Large intestine (tissue), 3 donors: ENCODE data around the gene SLC2A5. TPM values are rescaled to one million over a fixed set of nuclear protein-coding genes. Genes with fewer than 3 reads are reported as not detected.
A peak's percentile ranks its signal among the peaks of the same experiment; 100 is the strongest.

Experiments
- DNase-seq, 2 donors: peaks; one replicate each; pipeline versions ENCODE4 v3.0.0 to v3.0.0-alpha.2; 2013
- H3K27ac ChIP-seq: one replicate; pipeline ENCODE4 v1.5.1; 2013; ENCODE audit warnings: low read length
- H3K27me3 ChIP-seq: 2 replicates; pipeline ENCODE4 v1.6.1; 2013; ENCODE audit warnings: low read length; ENCODE audit not compliant: control insufficient read depth, insufficient read depth
- H3K36me3 ChIP-seq: 2 replicates; pipeline ENCODE4 v1.6.1; 2013; ENCODE audit warnings: low read length; ENCODE audit not compliant: control insufficient read depth, insufficient read depth
- H3K4me1 ChIP-seq: one replicate; pipeline ENCODE4 v1.6.1; 2013; ENCODE audit warnings: low read length; ENCODE audit not compliant: control insufficient read depth, insufficient read depth
- H3K4me3 ChIP-seq: one replicate; pipeline ENCODE4 v1.5.1; 2013; ENCODE audit warnings: low read length
- H3K9me3 ChIP-seq: one replicate; pipeline ENCODE4 v1.6.1; 2013; ENCODE audit warnings: mild to moderate bottlenecking, low read depth, low read length, moderate library complexity; ENCODE audit not compliant: control insufficient read depth
- WGBS: methylation state at CpG from one replicate; pipeline ENCODE4 v1.1.5; 2013; ENCODE audit warnings: low lambda C conversion rate; ENCODE audit not compliant: insufficient coverage; 5-methylcytosine and 5-hydroxymethylcytosine counted together
- polyA plus RNA-seq: library from polyadenylated mRNA; unstranded; fragments of 120-200 nt; gene quantifications from one replicate; pipeline ENCODE4 v1.2.1, GENCODE V29; 2013

Gene SLC2A5
- polyA plus RNA-seq, 1 donor, result 87.3 TPM

GRCh38 chr1:9093581-9093980 lies 24.1 kb upstream of the SLC2A5 start:
- Histone ChIP-seq H3K27ac (no peak overlapping the region), H3K9me3 (peaks cover 2% of the 10 kb centered on the region), H3K27me3 (no peaks in the 10 kb centered on the region), H3K36me3 (no peaks in the 10 kb centered on the region), H3K4me1 (no peaks in the 10 kb centered on the region), H3K4me3 (no peak overlapping the region)
- DNase-seq, result no peak
- 71% methylated on average over 1 of the region's 6 CpGs for WGBS

- H3K9me3 ChIP-seq, result peaks cover 2% of the 10 kb centered on the region
- H3K27ac ChIP-seq, result no peak overlapping the region
- 100% methylated on average over 3 of the region's 6 CpGs for WGBS
- H3K36me3 ChIP-seq, result no peaks in the 10 kb centered on the region
- no peak for DNase-seq
- H3K27me3 ChIP-seq, result no peaks in the 10 kb centered on the region
- no peak overlapping the region for H3K4me3 ChIP-seq
- no peaks in the 10 kb centered on the region for H3K4me1 ChIP-seq
Measured at GRCh38 chr1:9093091-9093490, 23.7 kb upstream of the SLC2A5 start.

- H3K27me3 ChIP-seq, result no peaks in the 10 kb centered on the region
- no peaks in the 10 kb centered on the region for H3K36me3 ChIP-seq
- no peak overlapping the region for H3K4me3 ChIP-seq
- DNase-seq, result no peak
- peaks cover 17% of the 10 kb centered on the region for H3K4me1 ChIP-seq
- no peak overlapping the region for H3K27ac ChIP-seq
- WGBS, result no CpG with 5 or more reads among the region's 4 CpGs
- H3K9me3 ChIP-seq, result no peaks in the 10 kb centered on the region
Measured at GRCh38 chr1:9088807-9089206, 19.4 kb upstream of the SLC2A5 start.

- no peaks in the 10 kb centered on the region for H3K27me3 ChIP-seq
- peaks cover 17% of the 10 kb centered on the region for H3K4me1 ChIP-seq
- H3K9me3 ChIP-seq, result no peaks in the 10 kb centered on the region
- 83% methylated on average over 1 of the region's 12 CpGs for WGBS
- no peak for DNase-seq
- no peaks in the 10 kb centered on the region for H3K36me3 ChIP-seq
- H3K4me3 ChIP-seq, result no peak overlapping the region
- no peak overlapping the region for H3K27ac ChIP-seq
Measured at GRCh38 chr1:9087411-9088125, 18.1 kb upstream of the SLC2A5 start.

- 100% methylated on average over 1 of the region's 2 CpGs for WGBS
- no peak for DNase-seq
- Histone ChIP-seq H3K9me3 (no peaks in the 10 kb centered on the region), H3K4me1 (peaks cover 17% of the 10 kb centered on the region), H3K4me3 (no peak overlapping the region), H3K27me3 (no peaks in the 10 kb centered on the region), H3K27ac (no peak overlapping the region), H3K36me3 (no peaks in the 10 kb centered on the region)
Measured at GRCh38 chr1:9086796-9087195, 17.4 kb upstream of the SLC2A5 start.

- Histone ChIP-seq H3K4me1 (peaks cover 17% of the 10 kb centered on the region), H3K9me3 (no peaks in the 10 kb centered on the region), H3K27ac (peak overlapping the region; percentile 0), H3K27me3 (no peaks in the 10 kb centered on the region), H3K4me3 (no peak overlapping the region), H3K36me3 (no peaks in the 10 kb centered on the region)
- DNase-seq, result peak in 1 of 2 donors; percentile 45
- no CpG with 5 or more reads among the region's 5 CpGs for WGBS
Measured at GRCh38 chr1:9086045-9086444, 16.6 kb upstream of the SLC2A5 start.

GRCh38 chr1:9085306-9085940 lies 16.0 kb upstream of the SLC2A5 start:
- DNase-seq, result no peak
- Histone ChIP-seq H3K27ac (no peak overlapping the region), H3K9me3 (no peaks in the 10 kb centered on the region), H3K36me3 (no peaks in the 10 kb centered on the region), H3K27me3 (no peaks in the 10 kb centered on the region), H3K4me1 (peaks cover 23% of the 10 kb centered on the region), H3K4me3 (no peak overlapping the region)
- 58% methylated on average over 2 of the region's 7 CpGs for WGBS

GRCh38 chr1:9084906-9085305 lies 15.5 kb upstream of the SLC2A5 start:
- Histone ChIP-seq H3K4me3 (no peak overlapping the region), H3K27ac (no peak overlapping the region), H3K4me1 (peaks cover 25% of the 10 kb centered on the region), H3K9me3 (no peaks in the 10 kb centered on the region), H3K36me3 (no peaks in the 10 kb centered on the region), H3K27me3 (no peaks in the 10 kb centered on the region)
- DNase-seq, result no peak
- 100% methylated on average over 3 of the region's 8 CpGs for WGBS

- Histone ChIP-seq H3K36me3 (no peaks in the 10 kb centered on the region), H3K4me1 (peaks cover 39% of the 10 kb centered on the region), H3K4me3 (no peak overlapping the region), H3K27ac (no peak overlapping the region), H3K9me3 (no peaks in the 10 kb centered on the region), H3K27me3 (no peaks in the 10 kb centered on the region)
- WGBS, result no CpG with 5 or more reads among the region's 3 CpGs
- no peak for DNase-seq
Measured at GRCh38 chr1:9081473-9081872, 12.0 kb upstream of the SLC2A5 start.

- H3K27ac ChIP-seq, result peak overlapping the region; percentile 88
- no CpG with 5 or more reads among the region's 6 CpGs for WGBS
Measured at GRCh38 chr1:9080705-9081291, 11.4 kb upstream of the SLC2A5 start.

More at GRCh38 chr1:9080705-9081291, 11.4 kb upstream of the SLC2A5 start:
- Histone ChIP-seq H3K9me3 (no peaks in the 10 kb centered on the region), H3K4me1 (peaks cover 35% of the 10 kb centered on the region), H3K36me3 (no peaks in the 10 kb centered on the region), H3K4me3 (no peak overlapping the region), H3K27me3 (no peaks in the 10 kb centered on the region)
- peak in 1 of 2 donors; percentile 65 for DNase-seq
